GM21528 (cell line): Measurements from ENCODE around the gene FERD3L.

Source experiments
- ATAC-seq: cut with Tn5 transposase; IDR thresholded peaks from one replicate; pipeline ENCODE4 v1.9.1; 2021; ENCODE audit warnings: mild to moderate bottlenecking, moderate library complexity; ENCODE audit not compliant: unreplicated experiment, low FRiP score

FERD3L gene

GRCh38 chr7:19117091-19117869 is 27.9 kb downstream of the FERD3L start, which contains the start of gene TWIST1:
Gene TWIST1 (minus strand): TSS chr7:19117636. CDS start chr7:19117321, 315 bp downstream.
- no peak for ATAC-seq

- no peak for ATAC-seq
Measured at GRCh38 chr7:19116121-19117090, 28.8 kb downstream of the FERD3L start.

GRCh38 chr7:19114551-19114855 is 30.7 kb downstream of the FERD3L start:
- ATAC-seq = no peak

- ATAC-seq = no peak
Measured at GRCh38 chr7:19113855-19114550, 31.2 kb downstream of the FERD3L start.

GRCh38 chr7:19113002-19113350 is 32.2 kb downstream of the FERD3L start:
- no peak for ATAC-seq

- ATAC-seq = no peak
Measured at GRCh38 chr7:19112274-19113001, 32.8 kb downstream of the FERD3L start.

- no peak for ATAC-seq
Measured at GRCh38 chr7:19111474-19112273, 33.5 kb downstream of the FERD3L start.

- ATAC-seq = no peak
Measured at GRCh38 chr7:19110776-19111175, 34.4 kb downstream of the FERD3L start.

- no peak for ATAC-seq
Measured at GRCh38 chr7:19110026-19110730, 35.0 kb downstream of the FERD3L start.

- ATAC-seq = no peak
Measured at GRCh38 chr7:19109000-19109946, 35.9 kb downstream of the FERD3L start.

GRCh38 chr7:19107356-19108146 is 37.7 kb downstream of the FERD3L start:
- ATAC-seq = no peak

- no peak for ATAC-seq
Measured at GRCh38 chr7:19107081-19107355, 38.2 kb downstream of the FERD3L start.

GRCh38 chr7:19106241-19107080 is 38.8 kb downstream of the FERD3L start:
- no peak for ATAC-seq

GRCh38 chr7:19105546-19105945 is 39.7 kb downstream of the FERD3L start:
- no peak for ATAC-seq

- no peak for ATAC-seq
Measured at GRCh38 chr7:19104811-19105210, 40.4 kb downstream of the FERD3L start.

GRCh38 chr7:19102884-19103283 is 42.3 kb downstream of the FERD3L start:
- ATAC-seq = no peak
